T-helper 9 cell (primary cell): ENCODE results near the gene ADCY2.

Experiments
- DNase-seq: peaks from one replicate; pipeline ENCODE4 v3.0.0-alpha.2; 2020

The ADCY2 gene

DNA sequence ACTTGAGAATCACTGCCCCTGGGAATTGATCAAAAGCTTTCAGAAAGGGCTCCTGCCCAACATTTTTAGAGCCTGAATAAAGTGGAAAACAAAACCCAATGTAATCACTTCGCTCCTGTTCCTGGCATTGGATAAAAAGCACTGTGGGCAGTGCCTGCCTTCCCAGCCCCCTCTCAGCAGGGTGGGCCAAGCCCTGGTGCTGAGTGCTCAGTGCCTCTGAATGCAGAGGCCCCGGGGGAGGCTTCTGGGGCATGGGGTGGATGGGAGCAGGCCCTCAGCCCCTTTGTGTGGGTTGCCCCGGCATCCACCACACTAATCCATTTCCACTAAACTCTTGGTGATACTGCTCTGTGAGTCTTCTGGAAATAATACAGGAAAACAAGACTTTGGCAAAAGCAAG, 399.4 kb downstream of the ADCY2 start:
- no peak for DNase-seq

DNA sequence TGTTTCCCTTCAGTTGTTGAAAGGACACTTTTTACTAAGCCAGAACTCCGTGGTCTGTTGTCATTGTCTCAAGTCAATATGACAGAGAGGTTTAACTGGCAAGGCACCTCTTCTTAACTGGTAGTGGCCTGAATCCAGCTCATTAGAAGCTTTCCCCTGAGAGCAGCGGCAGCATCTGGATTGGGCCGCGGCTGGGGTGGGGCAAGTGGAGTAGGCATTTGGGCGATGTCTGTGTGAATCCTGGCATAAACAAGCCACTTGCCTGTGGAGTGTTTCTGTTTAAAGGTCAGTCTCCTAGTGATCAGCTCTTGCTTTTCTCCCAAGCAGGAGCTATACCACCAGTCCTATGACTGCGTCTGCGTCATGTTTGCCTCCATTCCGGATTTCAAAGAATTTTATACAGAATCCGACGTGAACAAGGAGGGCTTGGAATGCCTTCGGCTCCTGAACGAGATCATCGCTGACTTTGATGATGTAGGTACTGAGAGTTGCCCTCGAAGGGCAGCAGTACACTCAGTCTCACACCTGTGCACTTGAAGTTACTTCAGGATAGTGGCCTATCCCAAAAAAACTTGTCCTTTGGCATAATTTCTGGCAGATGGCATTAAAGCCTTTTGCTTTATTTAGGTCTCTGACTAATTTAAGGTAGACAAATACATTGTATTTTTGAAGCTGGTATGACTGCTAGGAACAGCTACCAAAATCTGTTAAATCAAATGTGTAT, 406.1 kb downstream of the ADCY2 start:
- DNase-seq, result no peak

DNA sequence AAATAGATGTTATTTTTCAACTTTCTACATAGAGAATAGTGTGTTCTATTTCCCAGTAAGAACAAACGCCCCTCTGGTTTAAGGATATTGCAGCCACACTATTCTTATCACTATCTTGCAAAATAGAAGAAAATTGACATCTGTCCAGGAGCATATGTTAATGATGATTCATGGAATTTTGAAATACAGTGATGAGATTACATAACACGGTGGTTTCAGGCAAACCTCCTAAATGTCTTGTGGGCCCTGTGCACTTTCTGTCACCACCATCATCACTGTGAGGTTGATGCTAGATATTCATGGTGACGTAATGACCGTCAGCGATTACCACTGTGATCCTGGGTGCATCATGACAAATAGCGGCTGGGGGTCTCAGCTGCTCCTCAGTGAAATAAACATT, 406.9 kb downstream of the ADCY2 start:
- no peak for DNase-seq

DNA sequence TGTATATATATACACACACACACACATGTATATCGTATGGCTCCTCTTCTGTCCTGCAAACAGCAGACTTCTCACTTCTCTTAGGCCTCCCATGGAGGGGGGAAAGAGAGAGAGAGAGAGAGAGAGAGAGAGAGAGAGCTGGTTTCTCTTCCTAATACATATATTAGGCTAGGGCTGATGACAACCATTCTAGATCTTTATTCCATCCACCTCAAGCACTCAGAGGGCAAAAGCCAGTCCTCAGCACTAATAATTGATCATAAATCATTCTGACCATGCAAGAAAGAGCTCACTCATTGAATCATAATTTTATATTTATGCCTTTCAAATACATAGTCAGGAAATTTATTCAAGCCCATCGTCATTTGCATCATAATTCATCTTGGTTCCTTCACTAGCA, 408.0 kb downstream of the ADCY2 start:
- no peak for DNase-seq

DNA sequence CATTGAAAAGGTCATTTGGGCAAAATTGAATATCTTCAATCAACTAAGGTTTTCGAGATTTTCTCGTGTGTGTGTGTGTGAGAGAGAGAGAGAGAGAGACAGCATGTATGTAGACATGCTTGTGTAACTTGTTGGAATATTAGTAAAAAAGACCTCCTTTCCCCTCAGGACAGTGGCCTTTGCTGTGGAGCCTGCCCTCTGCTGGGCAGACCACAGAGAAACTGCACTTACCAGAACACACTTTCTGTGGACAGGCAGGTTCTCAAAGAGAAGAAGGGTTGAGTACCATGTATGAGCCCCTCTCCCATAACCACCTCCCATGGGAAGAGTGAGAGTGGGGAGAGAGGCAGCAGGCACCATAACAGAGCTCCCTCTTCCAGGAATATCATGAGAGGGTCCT, 409.4 kb downstream of the ADCY2 start:
- no peak for DNase-seq

DNA sequence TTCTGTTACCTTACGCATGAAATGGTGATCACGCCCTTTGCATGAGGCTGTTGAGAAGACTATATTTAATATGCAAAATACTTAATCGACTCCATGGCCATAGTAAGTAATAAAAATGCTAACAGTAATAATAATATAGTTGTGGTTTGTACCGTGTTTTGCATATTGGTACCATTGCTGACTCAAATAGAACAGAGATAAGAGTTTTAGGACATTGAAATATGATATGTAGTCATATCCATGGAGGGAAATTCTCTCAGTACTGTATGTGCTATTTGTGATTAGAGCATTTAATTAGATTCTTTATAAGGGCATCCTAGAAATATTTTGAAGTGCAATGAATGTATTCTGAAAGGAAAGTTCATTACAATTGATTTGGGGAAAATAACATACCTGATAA, 413.1 kb downstream of the ADCY2 start:
- no peak for DNase-seq

DNA sequence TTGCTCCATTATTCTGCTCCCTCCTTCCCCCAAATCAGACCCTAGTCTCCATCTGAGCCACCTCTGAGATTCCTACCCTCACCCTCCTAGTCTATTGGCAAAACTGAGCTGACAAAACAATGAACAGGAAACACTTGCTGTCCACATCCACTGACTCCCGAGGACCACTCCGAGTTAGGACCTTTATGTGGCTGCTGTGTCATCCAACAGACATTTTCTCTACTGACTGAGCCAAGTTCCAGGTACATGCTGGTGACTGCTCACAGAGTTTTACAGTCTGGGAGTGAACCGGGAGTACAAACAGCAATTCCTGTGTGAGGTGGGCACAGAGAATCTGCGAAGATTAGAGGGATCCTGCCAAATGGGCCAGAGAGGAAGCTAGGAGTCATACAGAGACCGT, 415.8 kb downstream of the ADCY2 start:
- no peak for DNase-seq

DNA sequence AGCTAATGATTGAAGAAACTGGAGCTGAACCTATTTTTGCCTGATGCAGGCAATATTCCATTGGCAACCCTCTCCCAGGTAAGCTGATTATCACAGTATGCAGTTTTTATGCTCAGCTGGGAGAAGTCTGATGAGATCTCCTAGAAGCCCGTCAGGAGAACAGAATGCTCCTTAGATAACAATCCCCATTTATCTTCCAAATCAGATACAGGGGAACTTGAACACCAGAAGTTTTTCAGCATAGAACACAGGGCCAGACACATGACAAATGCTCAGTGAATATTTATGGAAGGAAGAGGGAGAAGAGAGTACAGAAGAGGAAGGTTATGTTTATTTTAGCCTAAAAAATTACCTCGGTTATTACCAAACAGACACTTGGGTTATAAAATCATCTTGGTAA, 417.1 kb downstream of the ADCY2 start:
- DNase-seq, result no peak

DNA sequence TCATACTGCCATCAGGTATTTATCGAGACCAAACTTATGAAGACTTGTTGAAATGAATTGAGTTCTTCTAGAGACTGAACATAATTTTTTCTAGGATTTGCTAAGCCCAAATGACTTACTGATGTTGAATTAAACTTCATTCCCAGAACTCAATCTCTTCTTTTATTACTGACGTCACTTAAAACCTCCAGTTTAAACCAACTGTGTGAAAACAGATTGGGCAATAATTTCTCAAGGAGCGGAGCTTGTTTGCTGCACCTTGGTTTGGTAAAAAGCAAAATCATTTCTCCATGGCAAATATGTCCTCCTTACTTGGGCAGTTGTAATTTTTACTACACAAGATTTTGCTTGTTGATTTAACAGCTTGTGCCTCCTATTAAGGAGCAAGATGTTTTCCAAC, 417.6 kb downstream of the ADCY2 start:
- DNase-seq, result no peak

DNA sequence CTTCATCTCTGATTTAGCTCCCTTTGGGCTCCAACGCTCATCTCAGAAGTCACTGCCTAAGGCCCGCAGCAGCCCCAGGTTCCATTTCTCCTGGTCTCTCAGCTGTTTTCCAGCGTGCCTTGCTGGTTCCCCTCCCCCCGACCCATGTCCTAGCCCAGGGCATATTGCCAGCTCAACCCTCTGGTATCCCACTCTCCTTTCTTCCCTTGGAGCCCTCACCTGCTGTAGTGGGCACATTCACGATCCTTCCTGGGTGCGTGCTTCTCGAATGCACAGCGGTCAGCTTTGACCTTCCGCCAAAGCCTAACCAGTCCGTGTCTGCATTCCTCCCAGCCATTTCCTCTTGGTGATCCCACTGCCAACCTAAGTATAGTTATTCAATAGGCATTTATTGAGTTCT, 418.9 kb downstream of the ADCY2 start:
- DNase-seq, result no peak

DNA sequence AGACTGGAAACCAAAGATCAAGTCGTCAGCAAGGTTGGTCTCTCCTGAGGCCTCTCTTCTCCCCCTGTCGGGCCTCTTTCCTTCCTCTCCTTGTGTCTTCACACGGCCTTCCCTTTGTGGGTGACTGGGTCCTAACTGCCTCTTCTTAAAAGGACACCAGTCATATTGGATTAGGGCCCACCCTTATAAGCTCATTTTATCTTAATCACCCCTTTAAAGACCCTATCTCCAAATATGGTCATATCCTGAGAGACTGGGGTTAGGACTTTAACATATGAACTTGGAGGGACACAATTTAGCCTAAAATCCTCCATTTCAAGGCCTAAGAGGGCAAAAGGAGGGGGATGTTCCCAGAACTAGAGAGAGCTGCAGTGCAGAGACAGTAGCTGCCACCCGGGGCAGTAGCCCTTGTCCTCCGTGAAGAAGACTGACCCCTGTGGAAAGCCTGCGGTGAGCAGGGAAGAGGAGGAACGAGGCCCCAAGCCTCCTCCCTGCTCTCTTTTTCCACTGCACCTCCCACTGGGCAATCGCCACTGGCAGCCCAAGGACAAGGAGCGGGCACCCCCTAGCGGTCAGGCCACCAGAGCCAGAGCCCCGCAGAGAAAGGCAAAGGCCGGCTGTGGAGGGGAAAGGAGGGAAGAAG, 420.1 kb downstream of the ADCY2 start:
- DNase-seq, result peak; percentile 52

DNA sequence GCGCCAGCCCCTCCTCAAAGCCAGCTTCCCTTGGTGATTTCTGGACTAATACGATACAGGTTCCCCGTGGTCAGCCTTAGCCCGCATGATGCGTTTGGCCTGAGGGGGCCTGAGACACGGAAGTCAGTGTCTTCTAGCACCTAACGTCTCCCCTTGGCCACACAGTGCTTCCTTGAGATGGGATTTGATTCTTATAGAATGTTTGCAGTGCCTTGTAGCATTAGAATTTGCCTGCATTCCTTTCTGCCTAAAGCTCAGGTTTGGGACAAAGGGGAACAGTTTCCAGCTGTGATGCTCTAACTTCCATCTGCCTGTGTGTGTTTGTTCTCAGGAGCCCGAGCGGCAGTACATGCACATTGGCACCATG, 420.6 kb downstream of the ADCY2 start:
- DNase-seq, result no peak

DNA sequence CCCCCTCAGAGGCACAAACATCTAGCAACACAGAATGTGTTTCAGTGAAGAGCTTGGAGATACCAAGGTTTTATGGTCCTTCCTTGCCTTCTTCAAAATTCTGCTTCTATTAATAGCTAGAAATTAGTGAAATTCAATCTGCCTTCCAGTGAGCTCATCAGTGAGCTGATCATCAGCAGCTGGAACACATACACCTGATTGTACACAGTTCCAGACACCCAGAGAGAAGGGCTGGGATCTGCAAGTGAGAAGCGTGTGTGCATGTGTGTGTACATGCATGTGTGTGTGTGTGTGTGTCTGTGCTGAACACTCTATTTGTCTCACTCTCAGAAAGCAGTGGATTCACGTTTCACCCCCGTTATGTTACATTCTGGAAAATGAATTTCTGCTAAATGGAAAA, 426.5 kb downstream of the ADCY2 start:
- DNase-seq, result no peak

DNA sequence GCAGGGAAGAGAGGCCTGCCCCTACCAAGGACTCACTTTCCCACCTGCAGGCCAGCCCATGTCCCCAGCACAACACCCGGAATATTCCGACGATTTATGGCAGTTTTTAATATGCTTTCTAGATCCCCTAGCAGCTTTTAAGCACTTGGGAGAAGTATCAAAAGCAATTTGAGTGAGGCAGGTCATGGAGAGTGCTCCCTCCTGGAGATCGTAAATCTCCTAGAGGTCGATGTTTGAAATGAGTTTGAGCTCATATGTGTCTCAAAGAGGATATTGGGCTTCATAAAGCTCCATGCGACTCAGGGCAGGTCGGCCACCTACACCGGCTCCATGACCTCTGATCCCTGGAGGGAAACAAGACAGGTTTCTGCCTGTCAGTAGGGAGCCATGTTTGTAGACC, 427.7 kb downstream of the ADCY2 start:
- no peak for DNase-seq

DNA sequence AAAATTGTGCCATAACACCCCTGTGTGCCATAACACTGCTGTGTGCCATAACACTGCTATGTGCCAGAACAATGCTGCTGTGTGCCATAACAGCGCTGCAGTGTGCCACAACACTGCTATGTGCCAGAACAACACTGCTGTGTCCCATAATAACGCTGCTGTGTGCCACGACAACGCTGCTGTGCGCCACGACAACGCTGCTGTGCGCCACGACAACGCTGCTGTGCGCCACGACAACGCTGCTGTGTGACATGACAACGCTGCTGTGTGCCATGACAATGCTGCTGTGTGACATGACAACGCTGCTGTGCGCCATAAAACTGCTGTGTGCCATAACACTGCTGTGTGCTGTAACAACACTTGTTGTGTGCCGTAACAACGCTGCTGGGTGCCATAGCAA, 429.1 kb downstream of the ADCY2 start:
- no peak for DNase-seq

DNA sequence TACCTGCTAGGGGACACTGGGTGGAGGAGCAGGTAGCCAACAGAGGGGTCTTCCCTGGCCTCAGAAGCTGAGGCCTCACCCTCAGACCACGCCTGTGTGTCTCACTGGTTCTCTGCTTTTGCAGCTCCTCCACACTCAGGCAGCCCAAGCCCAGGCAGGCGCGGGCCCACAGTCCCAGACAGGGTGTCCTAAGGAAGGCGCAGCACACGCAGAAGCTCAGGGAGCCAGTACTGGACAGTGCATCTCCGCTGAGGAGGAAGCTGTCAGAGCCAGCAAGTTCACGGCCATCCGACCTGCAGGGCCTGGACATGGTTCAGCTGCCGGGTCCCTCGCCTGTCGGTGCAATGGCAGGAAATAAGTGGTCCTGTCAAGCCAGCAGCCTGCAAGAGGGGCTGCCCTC, 429.7 kb downstream of the ADCY2 start:
- no peak for DNase-seq

DNA sequence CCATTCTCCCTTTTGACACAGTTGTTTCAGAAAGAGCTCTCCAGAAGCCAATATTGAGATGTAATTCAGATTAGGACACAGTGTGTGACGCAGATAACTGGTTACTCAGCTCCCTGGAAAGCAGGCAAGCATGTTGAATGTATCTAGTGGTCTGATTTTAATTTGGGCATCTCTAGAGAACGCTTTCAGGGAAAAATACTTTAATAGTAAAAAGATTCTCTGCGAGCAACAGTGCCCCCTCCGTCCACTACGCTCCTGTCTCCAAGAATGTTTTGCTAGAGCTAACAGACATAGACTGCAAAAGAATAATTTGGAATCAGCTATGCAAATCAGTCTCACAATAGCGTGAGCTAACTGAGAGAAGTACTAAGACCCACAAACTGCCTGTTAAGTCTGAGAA, 431.7 kb downstream of the ADCY2 start:
- no peak for DNase-seq

DNA sequence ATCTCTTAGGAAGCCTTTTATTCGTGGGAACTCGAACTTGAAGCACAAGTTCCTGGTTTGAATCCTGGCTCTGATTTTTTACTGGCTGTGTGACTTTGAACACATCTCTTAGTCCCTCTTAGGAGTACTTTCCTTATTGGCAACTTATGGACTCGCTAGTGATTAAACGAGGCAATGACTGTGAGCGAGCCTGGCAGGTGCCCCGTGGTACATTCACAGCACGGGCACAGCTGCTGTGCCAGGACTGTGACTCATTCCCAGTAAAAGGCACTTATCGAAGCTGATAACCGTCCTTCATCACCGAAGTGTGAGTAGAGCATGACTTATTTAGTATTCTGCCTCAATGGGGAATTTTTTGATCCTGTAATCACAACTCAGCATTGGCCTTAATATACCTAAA, 432.3 kb downstream of the ADCY2 start:
- no peak for DNase-seq

DNA sequence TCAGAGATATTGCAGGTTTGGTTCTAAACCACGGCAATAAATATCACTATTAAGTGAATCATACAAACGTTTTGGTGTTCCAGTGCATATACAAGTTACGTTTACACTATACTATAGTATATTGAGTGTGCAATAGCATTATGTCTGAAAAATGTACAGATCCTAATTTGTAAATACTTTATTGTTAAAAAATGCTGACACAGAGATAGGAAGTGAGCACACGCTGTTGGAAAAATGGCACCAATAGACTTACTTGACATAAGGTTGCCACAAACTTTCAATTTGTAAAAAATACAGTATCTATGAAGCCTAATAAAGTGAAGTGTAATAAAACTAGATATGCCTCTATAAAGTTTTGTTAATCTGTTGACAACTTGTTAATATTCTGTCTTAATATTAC, 439.0 kb downstream of the ADCY2 start:
- no peak for DNase-seq

DNA sequence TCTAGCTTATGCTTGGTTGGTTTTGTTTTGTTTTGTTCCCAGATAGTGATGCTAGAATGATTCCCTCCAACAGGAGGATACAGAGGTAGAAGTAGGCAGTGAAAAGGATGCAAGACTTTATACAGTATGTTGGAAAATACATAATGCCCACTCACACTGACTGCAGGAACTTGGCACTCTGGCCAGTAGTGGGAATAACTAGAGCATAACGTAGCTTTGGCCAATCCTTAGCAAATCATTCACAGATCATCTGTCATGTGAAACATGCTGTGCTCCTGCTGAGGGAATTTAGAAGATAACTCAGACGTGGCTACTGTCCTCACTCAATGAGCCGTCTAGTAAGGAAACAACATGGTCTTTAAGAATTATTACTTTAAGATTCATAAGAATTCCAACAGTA, 441.5 kb downstream of the ADCY2 start:
- DNase-seq, result no peak

DNA sequence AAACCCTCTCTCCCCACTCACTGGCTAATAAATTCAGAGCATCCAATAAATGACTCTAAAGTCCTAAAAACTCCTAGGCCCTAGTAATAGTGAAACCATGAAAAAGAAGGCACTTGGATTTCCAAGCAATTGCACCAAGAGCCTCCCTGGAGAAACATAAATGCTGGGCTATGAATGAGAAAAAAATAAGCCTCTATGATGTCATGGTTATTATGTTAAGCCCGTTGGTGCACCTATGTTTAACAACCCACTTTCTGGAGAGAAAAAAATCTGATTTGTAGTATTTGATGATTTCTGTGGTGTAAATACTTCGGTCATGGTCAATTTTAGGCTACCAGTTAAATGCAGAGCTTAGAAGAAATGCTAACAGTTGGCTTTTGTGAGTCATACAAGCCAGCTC, 446.6 kb downstream of the ADCY2 start:
- DNase-seq, result no peak

DNA sequence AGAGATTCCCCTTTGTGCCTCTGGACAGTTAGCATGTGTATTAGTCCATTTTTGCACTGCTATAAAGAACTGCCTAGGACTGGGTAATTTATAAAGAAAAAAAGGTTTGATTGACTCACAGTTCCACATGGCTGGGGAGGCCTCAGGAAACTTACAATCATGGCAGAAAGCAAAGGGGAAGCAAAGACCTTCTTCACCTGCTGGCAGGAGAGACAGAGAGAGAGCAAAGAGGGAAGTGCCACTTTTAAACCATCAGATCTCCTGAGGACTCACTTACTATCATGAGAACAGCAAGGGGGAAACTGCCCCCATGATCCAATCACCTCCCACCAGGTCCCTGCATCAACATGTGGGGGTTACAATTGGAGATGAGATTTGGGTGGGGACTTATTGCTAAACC, 449.0 kb downstream of the ADCY2 start:
- DNase-seq, result no peak

DNA sequence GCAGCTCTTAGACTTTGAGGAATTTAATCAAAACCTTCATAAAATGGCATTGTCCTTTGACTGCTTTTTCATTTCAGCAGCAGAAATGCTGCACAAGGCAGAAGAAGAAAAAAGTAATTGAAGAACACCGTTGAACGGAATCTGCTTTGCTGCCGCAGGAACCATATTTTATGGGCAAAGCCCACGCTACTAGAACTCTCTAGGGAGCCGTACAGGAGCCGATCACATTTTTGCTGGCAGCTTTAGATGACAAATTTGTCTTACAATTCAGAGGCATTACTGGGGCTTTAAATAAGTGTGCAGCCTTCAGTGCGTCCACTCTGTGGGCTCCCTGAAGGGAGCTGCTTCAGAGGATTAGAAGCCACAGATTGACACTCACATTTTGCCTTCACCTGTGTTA, 449.6 kb downstream of the ADCY2 start:
- DNase-seq, result no peak

DNA sequence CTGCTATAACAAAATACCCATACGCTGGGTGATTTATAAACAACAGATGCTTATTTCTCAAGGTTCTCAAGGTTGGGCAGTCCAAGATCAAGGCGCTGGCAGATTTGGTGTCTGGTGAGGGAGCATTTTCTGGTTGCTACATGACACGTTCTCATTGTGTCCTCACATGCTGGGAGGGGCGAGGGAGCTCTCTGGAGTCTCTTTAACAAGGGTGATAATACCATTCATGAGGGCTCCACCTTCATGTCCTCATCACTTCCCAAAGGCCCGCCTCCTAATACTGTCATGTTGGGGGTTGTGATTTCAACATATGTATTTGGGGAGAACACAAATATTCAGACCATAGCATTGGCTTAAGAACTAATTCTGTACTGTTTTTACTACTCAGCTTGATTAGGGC, 450.4 kb downstream of the ADCY2 start:
- no peak for DNase-seq

DNA sequence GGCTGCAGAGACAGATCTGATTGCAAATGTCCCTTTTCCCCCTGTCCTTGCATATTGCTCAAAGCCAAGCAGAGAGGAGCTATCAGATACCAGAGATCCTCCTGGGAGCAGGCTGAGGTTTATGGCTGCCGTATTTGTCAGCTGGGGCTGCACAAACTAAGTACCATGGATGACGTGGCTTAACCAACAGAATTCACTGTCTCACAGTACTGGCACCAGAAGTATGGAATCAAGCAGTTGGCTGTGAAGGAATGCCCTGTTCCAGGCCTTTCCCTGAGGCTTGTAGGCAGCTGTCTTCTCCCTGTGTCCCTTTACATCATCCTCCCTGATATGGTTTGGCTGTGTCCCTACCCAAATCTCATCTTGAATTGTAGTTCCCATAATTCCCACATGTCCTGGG, 452.4 kb downstream of the ADCY2 start:
- DNase-seq, result no peak
